ENCODE results near the gene GPR183.

Gene GPR183

DNA sequence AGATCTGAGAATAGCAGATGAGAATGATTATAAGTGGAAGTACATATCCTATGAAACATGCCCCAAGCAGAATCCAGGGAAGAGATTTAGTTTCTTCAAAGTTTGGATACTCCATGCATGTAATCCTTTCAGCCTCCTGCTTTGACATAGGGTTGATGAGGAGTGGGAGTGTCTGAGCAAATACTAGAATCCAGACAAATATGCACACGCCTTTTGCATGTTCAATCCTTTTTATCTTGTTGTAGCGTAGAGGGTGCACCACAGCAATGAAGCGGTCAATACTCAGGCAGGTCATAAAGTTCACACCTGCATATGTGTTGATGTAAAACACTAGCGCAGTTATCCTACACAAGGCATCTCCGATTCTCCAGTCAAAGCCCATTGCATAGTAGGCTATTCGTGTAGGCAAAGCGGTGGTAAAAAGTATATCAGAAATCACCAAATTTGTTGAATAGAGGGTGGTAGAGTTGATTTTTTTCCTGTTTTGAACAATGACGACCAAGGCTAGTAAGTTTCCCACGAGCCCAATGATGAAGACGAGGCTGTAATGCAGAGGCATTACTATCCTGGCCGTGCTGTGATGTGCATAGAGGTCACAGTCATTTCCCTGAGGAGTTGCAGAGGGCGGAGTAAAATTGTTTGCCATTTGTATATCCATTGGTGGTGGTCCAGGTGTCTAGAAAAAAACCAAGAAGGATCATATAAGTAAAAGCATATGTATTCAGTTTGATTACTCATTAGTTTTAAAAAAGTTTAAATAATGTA, 11.5 kb downstream of the GPR183 start:
- Histone ChIP-seq H3K4me1 (peaks cover 0 to 79% (median 26%) of the 10 kb centered on the region in 10 experiments; a peak in 16 of 20 replicates), H3K36me3 (peaks cover 17 to 62% (median 29%) of the 10 kb centered on the region in 11 experiments; a peak in 20 of 22 replicates), H3K4me2 (peak overlapping the region in 9 of 11 experiments; percentile 2 to 83 (median 49); a peak in 12 of 22 replicates), H4K20me1 (peaks cover 0 to 24% (median 0%) of the 10 kb centered on the region in 11 experiments; a peak in 4 of 22 replicates), H3K4me3 (no peak overlapping the region), H3K27ac (peak overlapping the region in 4 of 11 experiments; percentile 11 to 67 (median 48); a peak in 4 of 22 replicates), H3K9me3 (replicated peaks in 1 of 11) (no peaks in the 10 kb centered on the region), H3K9ac (no peak overlapping the region), H3K27me3 (no peaks in the 10 kb centered on the region)
- no peak for TF ChIP-seq Cebpa-rat (IDR thresholded peaks at IDR 0.05)

DNA sequence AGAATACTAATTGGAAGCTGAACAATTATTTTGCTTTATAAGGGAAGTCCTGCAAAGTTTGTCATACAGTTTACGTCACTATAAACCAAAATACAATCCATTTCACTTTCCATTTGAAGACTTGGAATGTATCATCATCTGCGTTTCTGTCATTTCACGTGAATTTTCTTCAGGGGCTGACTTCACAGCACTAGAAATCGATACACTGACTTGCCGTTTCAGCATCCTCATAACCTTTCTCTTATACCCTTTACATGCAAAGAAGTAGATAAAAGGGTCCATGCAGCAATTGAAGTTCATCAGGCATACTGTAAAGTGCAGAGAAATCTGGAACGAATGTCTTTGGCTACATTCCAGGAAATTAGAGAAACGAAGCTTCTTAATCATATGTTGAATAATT, 12.2 kb downstream of the GPR183 start:
- Histone ChIP-seq H3K4me3 (no peak overlapping the region), H3K27me3 (no peaks in the 10 kb centered on the region), H3K27ac (no peak overlapping the region), H3K4me1 (peaks cover 0 to 83% (median 27%) of the 10 kb centered on the region in 10 experiments; a peak in 16 of 20 replicates), H4K20me1 (peaks cover 0 to 17% (median 0%) of the 10 kb centered on the region in 11 experiments; a peak in 4 of 22 replicates), H3K9ac (no peak overlapping the region), H3K4me2 (peak overlapping the region in 4 of 11 experiments; percentile 49 to 83 (median 72); a peak in 4 of 22 replicates), H3K36me3 (peaks cover 21 to 63% (median 33%) of the 10 kb centered on the region in 11 experiments; a peak in 20 of 22 replicates), H3K9me3 (replicated peaks in 1 of 11) (no peaks in the 10 kb centered on the region)
- TF ChIP-seq Cebpa-rat (IDR thresholded peaks at IDR 0.05), result no peak

DNA sequence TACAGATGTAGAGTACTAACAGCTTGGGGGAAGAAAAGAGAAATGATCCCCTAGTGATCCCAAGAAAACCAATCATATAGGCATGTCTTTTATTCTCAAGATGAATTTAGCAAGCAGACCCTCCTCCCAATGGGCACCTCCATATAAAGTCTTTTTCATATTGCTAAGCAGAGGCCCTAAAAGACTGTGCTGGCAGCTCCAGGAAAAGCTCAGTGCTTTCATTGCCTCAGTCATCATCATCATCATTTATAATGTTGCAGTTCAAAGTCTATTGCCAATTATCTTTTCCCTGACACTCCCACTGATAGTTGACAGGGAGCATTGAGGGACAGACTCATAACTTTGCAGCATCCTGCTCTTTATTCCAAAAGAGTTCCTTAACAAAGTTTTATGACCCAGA, 13.0 kb downstream of the GPR183 start:
- Histone ChIP-seq H4K20me1 (peaks cover 0 to 10% (median 0%) of the 10 kb centered on the region in 11 experiments; a peak in 3 of 22 replicates), H3K27me3 (no peaks in the 10 kb centered on the region), H3K27ac (no peak overlapping the region), H3K9ac (no peak overlapping the region), H3K4me1 (peaks cover 0 to 83% (median 28%) of the 10 kb centered on the region in 10 experiments; a peak in 16 of 20 replicates), H3K9me3 (replicated peaks in 1 of 11) (no peaks in the 10 kb centered on the region), H3K36me3 (peaks cover 20 to 67% (median 37%) of the 10 kb centered on the region in 11 experiments; a peak in 20 of 22 replicates), H3K4me3 (no peak overlapping the region), H3K4me2 (peak overlapping the region in 1 of 11 experiments; percentile 4; a peak in 1 of 22 replicates)
- no peak for TF ChIP-seq Cebpa-rat (IDR thresholded peaks at IDR 0.05)

DNA sequence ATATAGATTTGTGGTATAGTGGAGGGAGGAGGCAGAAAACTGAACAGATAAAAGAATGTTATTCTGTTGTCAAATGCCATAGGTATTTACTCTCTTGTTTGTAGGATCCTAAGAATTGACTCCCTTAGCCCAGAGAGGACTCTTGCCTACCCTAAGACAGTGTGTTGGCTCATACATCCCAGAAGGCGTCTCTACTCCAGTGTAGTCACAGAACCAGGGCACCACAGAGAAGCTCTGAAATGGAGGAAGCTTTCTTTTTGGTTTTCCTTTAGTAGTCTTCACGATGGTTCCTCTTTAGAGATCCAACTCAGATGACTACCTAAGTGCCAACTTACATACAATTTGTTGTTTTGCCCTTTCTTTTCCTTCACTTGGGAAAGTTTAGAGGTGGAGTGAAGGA, 14.0 kb downstream of the GPR183 start:
- no peak overlapping the region for H3K4me3 ChIP-seq
- H3K36me3 ChIP-seq, result peaks cover 20 to 77% (median 42%) of the 10 kb centered on the region in 11 experiments; a peak in 20 of 22 replicates
- peaks cover 0 to 15% (median 0%) of the 10 kb centered on the region in 11 experiments; a peak in 3 of 22 replicates for H4K20me1 ChIP-seq
- peak overlapping the region in 5 of 11 experiments; percentile 11 to 40 (median 27); a peak in 5 of 22 replicates for H3K27ac ChIP-seq
- H3K4me2 ChIP-seq, result peak overlapping the region in 5 of 11 experiments; percentile 3 to 58 (median 27); a peak in 7 of 22 replicates
- no peak for TF ChIP-seq Cebpa-rat (IDR thresholded peaks at IDR 0.05)
- H3K9me3 ChIP-seq (replicated peaks in 1 of 11), result no peaks in the 10 kb centered on the region
- no peaks in the 10 kb centered on the region for H3K27me3 ChIP-seq
- no peak overlapping the region for H3K9ac ChIP-seq
- H3K4me1 ChIP-seq, result peaks cover 0 to 83% (median 33%) of the 10 kb centered on the region in 10 experiments; a peak in 16 of 20 replicates

DNA sequence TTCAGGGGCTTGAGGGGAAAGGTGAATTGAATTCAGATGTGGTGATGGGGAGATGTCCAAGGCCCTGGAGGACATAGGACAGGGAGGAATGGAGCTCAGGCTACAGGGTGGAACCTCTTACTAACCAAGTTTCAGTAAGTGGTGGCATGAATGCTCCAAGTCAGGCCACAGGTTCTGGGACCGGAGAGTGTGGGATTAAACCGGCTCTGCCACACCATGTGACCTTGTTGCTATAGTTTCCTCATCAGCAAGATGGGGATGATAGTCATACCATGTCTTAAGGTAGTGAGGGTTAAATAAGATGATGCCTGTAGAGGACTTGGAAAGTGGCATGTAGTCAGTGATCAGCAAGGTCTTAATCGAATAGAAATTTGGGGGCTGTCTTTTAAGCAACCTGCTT, 16.3 kb downstream of the GPR183 start:
- Histone ChIP-seq H3K9me3 (replicated peaks in 1 of 11) (no peaks in the 10 kb centered on the region), H3K27ac (no peak overlapping the region), H4K20me1 (peaks cover 0 to 6% (median 0%) of the 10 kb centered on the region in 11 experiments; a peak in 4 of 22 replicates), H3K36me3 (peaks cover 20 to 99% (median 63%) of the 10 kb centered on the region in 11 experiments; a peak in 20 of 22 replicates), H3K4me1 (peaks cover 0 to 83% (median 30%) of the 10 kb centered on the region in 10 experiments; a peak in 16 of 20 replicates), H3K4me3 (no peak overlapping the region), H3K27me3 (no peaks in the 10 kb centered on the region), H3K4me2 (no peak overlapping the region; a peak in 1 of 22 replicates), H3K9ac (no peak overlapping the region)
- TF ChIP-seq Cebpa-rat (IDR thresholded peaks at IDR 0.05), result no peak

DNA sequence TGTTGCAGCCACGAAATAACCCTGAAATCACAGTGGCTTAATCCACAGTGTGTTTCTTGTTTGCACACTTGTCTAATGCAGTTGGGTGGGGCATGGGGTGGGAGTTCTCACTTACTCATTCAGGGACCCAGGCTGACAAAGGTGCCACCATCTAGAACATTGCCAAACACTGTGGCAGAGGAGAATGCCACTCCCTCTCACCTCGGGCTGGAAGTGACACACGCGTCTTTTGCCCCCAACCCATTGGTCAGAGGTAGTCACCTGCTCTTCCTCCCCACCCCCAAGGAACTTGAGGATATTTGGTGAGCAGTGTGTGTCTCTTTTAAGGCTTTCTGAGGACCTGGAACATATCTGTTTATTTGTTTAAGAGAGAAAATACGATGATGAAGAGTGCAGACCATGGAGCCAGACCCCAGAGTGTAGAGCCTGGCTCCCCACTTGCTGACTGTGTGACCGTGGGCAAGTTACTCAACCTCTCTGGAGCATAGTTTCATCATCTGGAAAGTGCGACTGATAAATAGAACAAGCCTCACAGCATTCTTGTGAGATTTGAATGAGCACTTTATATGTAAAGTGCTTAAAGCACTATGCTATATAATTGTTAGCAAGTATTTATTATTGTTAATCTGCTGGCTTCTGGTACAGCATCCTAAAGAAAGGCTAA, 17.4 kb downstream of the GPR183 start:
- Histone ChIP-seq H3K27ac (no peak overlapping the region), H3K36me3 (peaks cover 9 to 99% (median 59%) of the 10 kb centered on the region in 11 experiments; a peak in 20 of 22 replicates), H3K9ac (no peak overlapping the region), H3K9me3 (replicated peaks in 1 of 11) (no peaks in the 10 kb centered on the region), H3K4me3 (no peak overlapping the region), H3K4me2 (peak overlapping the region in 4 of 11 experiments; percentile 25 to 75 (median 41); a peak in 8 of 22 replicates), H3K4me1 (peaks cover 0 to 83% (median 32%) of the 10 kb centered on the region in 10 experiments; a peak in 13 of 20 replicates), H3K27me3 (no peaks in the 10 kb centered on the region), H4K20me1 (peaks cover 0 to 6% (median 0%) of the 10 kb centered on the region in 11 experiments; a peak in 3 of 22 replicates)
- TF ChIP-seq Cebpa-rat (IDR thresholded peaks at IDR 0.05), result no peak

DNA sequence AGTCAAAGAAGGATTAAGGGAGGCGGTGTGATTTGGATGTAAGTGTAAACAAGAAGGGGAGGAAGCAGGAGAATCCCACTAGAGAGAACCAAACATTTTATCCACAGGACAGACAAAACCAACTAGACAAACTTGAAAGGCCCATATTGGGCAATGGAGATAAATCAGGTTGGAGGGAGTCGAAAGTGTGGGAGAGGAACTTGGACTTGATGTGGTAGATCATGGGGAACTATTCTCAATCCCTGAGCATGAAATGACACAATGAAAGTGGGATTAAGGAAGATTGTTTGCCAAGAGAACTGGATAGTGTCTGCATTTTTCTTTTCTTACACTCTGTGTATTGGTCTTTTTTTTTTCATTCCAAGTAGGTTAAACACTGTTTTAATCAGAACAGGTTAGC, 17.9 kb downstream of the GPR183 start:
- Histone ChIP-seq H3K9ac (no peak overlapping the region), H3K36me3 (peaks cover 7 to 99% (median 56%) of the 10 kb centered on the region in 11 experiments; a peak in 20 of 22 replicates), H3K27me3 (no peaks in the 10 kb centered on the region), H3K4me1 (peaks cover 0 to 86% (median 37%) of the 10 kb centered on the region in 10 experiments; a peak in 13 of 20 replicates), H3K27ac (peak overlapping the region in 2 of 11 experiments; percentile 8 to 21; a peak in 2 of 22 replicates), H3K4me3 (no peak overlapping the region), H4K20me1 (peaks cover 0 to 6% (median 0%) of the 10 kb centered on the region in 11 experiments; a peak in 3 of 22 replicates), H3K9me3 (replicated peaks in 1 of 11) (no peaks in the 10 kb centered on the region), H3K4me2 (peak overlapping the region in 5 of 11 experiments; percentile 25 to 75 (median 35); a peak in 10 of 22 replicates)
- TF ChIP-seq Cebpa-rat (IDR thresholded peaks at IDR 0.05), result no peak

DNA sequence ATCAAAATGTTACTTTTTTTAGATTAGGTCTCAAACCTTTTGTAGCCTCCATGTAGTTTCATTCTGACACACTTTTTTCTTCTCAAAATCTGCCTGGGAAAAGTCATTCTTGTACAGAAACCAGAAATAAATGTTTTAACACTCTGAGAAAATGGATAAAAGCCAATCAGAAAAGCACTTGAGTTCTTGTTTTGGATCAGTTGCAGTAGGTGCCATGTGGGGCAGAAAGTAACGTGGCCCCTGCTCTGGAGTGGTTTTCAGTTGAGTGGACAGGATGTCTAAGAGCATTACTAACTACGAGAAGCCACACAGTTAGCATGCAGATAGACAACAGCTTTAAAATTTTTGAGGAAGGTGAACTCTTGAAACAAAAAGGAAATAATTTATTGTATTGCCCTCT, 19.1 kb downstream of the GPR183 start:
- Histone ChIP-seq H3K4me2 (peak overlapping the region in 4 of 11 experiments; percentile 25 to 75 (median 44); a peak in 6 of 22 replicates), H3K4me1 (peaks cover 10 to 86% (median 47%) of the 10 kb centered on the region in 10 experiments), H3K36me3 (peaks cover 7 to 95% (median 55%) of the 10 kb centered on the region in 11 experiments; a peak in 20 of 22 replicates), H3K9ac (no peak overlapping the region; a peak in 1 of 22 replicates), H3K27me3 (no peaks in the 10 kb centered on the region), H4K20me1 (peaks cover 0 to 6% (median 0%) of the 10 kb centered on the region in 11 experiments; a peak in 3 of 22 replicates), H3K9me3 (replicated peaks in 1 of 11) (no peaks in the 10 kb centered on the region), H3K27ac (peak overlapping the region in 5 of 11 experiments; percentile 3 to 49 (median 14); a peak in 6 of 22 replicates), H3K4me3 (no peak overlapping the region)
- no peak for TF ChIP-seq Cebpa-rat (IDR thresholded peaks at IDR 0.05)
